ENCODE measurements around the gene SUN3.

Gene SUN3

GRCh38 chr7:48035967-48036478, 7.1 kb upstream of the SUN3 start:
- Histone ChIP-seq H3K36me3 (ENCODE audit: insufficient read depth, low read length) (no peaks in the 10 kb centered on the region), H4K20me1 (ENCODE audit: insufficient read depth, low read length) (no peaks in the 10 kb centered on the region), H3F3A (ENCODE audit: insufficient read depth, low read length) (no peaks in the 10 kb centered on the region), H3K27me3 (ENCODE audit: insufficient read depth, low read length) (no peaks in the 10 kb centered on the region), H3K9ac (ENCODE audit: low read length) (no peak overlapping the region), H3K27ac (ENCODE audit: low read depth, low read length, poor library complexity, severe bottlenecking) (no peak overlapping the region), H2AFZ (ENCODE audit: low read length) (no peak overlapping the region), H3K4me2 (ENCODE audit: low read length) (peak overlapping the region; percentile 76), H3K9me2 (ENCODE audit: low read depth, low read length) (no peaks in the 10 kb centered on the region), H3K4me1 (ENCODE audit: insufficient read depth, low read length, severe bottlenecking) (peaks cover 15% of the 10 kb centered on the region), H3K9me3 (ENCODE audit: low read length) (no peaks in the 10 kb centered on the region), H3K4me3 (ENCODE audit: low read depth, low read length, poor library complexity, severe bottlenecking) (peak overlapping the region; percentile 62), H3K79me2 (ENCODE audit: insufficient read depth, low read length) (no peaks in the 10 kb centered on the region)
- no peak for TF ChIP-seq EZH2 (IDR thresholded peaks at IDR 0.05; ENCODE audit: borderline replicate concordance, low read length)
- TF ChIP-seq, protein P1, sequence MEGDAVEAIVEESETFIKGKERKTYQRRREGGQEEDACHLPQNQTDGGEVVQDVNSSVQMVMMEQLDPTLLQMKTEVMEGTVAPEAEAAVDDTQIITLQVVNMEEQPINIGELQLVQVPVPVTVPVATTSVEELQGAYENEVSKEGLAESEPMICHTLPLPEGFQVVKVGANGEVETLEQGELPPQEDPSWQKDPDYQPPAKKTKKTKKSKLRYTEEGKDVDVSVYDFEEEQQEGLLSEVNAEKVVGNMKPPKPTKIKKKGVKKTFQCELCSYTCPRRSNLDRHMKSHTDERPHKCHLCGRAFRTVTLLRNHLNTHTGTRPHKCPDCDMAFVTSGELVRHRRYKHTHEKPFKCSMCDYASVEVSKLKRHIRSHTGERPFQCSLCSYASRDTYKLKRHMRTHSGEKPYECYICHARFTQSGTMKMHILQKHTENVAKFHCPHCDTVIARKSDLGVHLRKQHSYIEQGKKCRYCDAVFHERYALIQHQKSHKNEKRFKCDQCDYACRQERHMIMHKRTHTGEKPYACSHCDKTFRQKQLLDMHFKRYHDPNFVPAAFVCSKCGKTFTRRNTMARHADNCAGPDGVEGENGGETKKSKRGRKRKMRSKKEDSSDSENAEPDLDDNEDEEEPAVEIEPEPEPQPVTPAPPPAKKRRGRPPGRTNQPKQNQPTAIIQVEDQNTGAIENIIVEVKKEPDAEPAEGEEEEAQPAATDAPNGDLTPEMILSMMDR (IDR thresholded peaks at IDR 0.05; ENCODE audit: low read length) = no peak

GRCh38 chr7:48035301-48035966, 6.5 kb upstream of the SUN3 start, which contains the start of gene C7orf57:
Gene C7orf57, plus strand, starts transcription at chr7:48035543. Its CDS starts 766 bp downstream, at chr7:48036309.
- Histone ChIP-seq H3K4me1 (ENCODE audit: insufficient read depth, low read length, severe bottlenecking) (peaks cover 15% of the 10 kb centered on the region), H3K79me2 (ENCODE audit: insufficient read depth, low read length) (no peaks in the 10 kb centered on the region), H2AFZ (ENCODE audit: low read length) (no peak within 1 kb of the TSS), H3K27me3 (ENCODE audit: insufficient read depth, low read length) (no peaks in the 10 kb centered on the region), H3K4me2 (ENCODE audit: low read length) (peak within 1 kb of the TSS; percentile 76), H3F3A (ENCODE audit: insufficient read depth, low read length) (no peaks in the 10 kb centered on the region), H3K36me3 (ENCODE audit: insufficient read depth, low read length) (no peaks in the 10 kb centered on the region), H3K9ac (ENCODE audit: low read length) (no peak within 1 kb of the TSS), H3K4me3 (ENCODE audit: low read depth, low read length, poor library complexity, severe bottlenecking) (peak within 1 kb of the TSS; percentile 62), H3K27ac (ENCODE audit: low read depth, low read length, poor library complexity, severe bottlenecking) (no peak within 1 kb of the TSS), H3K9me2 (ENCODE audit: low read depth, low read length) (no peaks in the 10 kb centered on the region), H3K9me3 (ENCODE audit: low read length) (no peaks in the 10 kb centered on the region), H4K20me1 (ENCODE audit: insufficient read depth, low read length) (no peaks in the 10 kb centered on the region)
- TF ChIP-seq, protein P1 (IDR thresholded peaks at IDR 0.05; ENCODE audit: low read length) = peak; percentile 17; the same call in 1 of the 2 replicates
- TF ChIP-seq EZH2 (IDR thresholded peaks at IDR 0.05; ENCODE audit: borderline replicate concordance, low read length) = no peak

DNA sequence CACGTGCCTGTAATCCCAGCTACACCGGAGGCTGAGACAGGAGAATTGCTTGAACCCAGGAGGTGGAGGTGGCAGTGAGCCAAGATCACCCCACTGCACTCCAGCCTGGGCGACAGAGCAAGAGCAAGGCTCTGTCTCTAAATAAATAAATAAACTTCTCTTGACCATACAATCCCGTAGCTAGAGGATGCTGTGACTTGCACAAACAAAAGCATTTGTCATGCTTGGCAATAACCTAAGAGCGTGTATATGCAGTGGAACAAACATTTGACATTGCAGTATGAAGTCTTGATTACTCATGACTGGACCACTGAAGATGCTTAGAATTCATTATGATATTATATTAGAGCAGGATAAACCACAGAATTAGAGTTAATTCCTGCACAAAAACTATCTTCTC, 5.0 kb upstream of the SUN3 start:
- H3K4me1 ChIP-seq (ENCODE audit: insufficient read depth, low read length, severe bottlenecking) = peaks cover 15% of the 10 kb centered on the region
- no peak overlapping the region for H2AFZ ChIP-seq (ENCODE audit: low read length)
- H3K9me2 ChIP-seq (ENCODE audit: low read depth, low read length) = no peaks in the 10 kb centered on the region
- H3K4me2 ChIP-seq (ENCODE audit: low read length) = no peak overlapping the region
- no peaks in the 10 kb centered on the region for H3K36me3 ChIP-seq (ENCODE audit: insufficient read depth, low read length)
- no peak overlapping the region for H3K4me3 ChIP-seq (ENCODE audit: low read depth, low read length, poor library complexity, severe bottlenecking)
- H3K79me2 ChIP-seq (ENCODE audit: insufficient read depth, low read length) = no peaks in the 10 kb centered on the region
- H3F3A ChIP-seq (ENCODE audit: insufficient read depth, low read length) = no peaks in the 10 kb centered on the region
- TF ChIP-seq EZH2 (IDR thresholded peaks at IDR 0.05; ENCODE audit: borderline replicate concordance, low read length) = no peak
- TF ChIP-seq, protein P1 (IDR thresholded peaks at IDR 0.05; ENCODE audit: low read length) = no peak
- no peak overlapping the region for H3K27ac ChIP-seq (ENCODE audit: low read depth, low read length, poor library complexity, severe bottlenecking)
- no peak overlapping the region for H3K9ac ChIP-seq (ENCODE audit: low read length)
- no peaks in the 10 kb centered on the region for H4K20me1 ChIP-seq (ENCODE audit: insufficient read depth, low read length)
- 0 out of 2 replicates have a peak, but pooled peaks cover 7% of the 10 kb centered on the region for H3K27me3 ChIP-seq (ENCODE audit: insufficient read depth, low read length)
- no peaks in the 10 kb centered on the region for H3K9me3 ChIP-seq (ENCODE audit: low read length)

Measured in OCI-LY1 (cell line).